H1 (cell line): ENCODE results near the gene MED16. TPM values are rescaled to one million over a fixed set of nuclear protein-coding genes. Genes with fewer than 3 reads are reported as not detected.
A peak's percentile ranks its signal among the peaks of the same experiment; 100 is the strongest.

Experiments
- CTCF ChIA-PET: fragments of 300-600 bp; sonication (Branson Sonifier 250); formaldehyde crosslinking; loops from one replicate; lab custom pipeline; 2021; ENCODE audit not compliant: partially characterized antibody; lab: Charles Lee
- POLR2A ChIA-PET: fragments of 300-600 bp; sonication (Branson Sonifier 250); formaldehyde crosslinking; loops from one replicate; lab custom pipeline; 2021; ENCODE audit warnings: inconsistent platforms; ENCODE audit not compliant: partially characterized antibody; lab: Charles Lee
- DNase-seq, 2 experiments: peaks; one replicate each; pipeline versions ENCODE4 v3.0.0 to v3.0.0-alpha.2; 2010 to 2022; ENCODE audit warnings: low spot score in 2 of 2, low read depth in 1 of 2, mixed read lengths in 1 of 2
- FAIRE-seq: peaks from 2 replicates; lab custom pipeline; 2011; peaks lifted over from hg19 to GRCh38; lab: Jason Lieb, UNC
- H2AFZ ChIP-seq: 2 replicates; pipeline ENCODE4 v1.8.1; 2012; ENCODE audit warnings: low read length, inconsistent platforms
- H2AK5ac ChIP-seq: 2 replicates; pipeline ENCODE4 v1.6.1; 2013; ENCODE audit warnings: low read depth, low read length
- H2BK120ac ChIP-seq: replicated peaks from 2 replicates; pipeline ENCODE3; 2013; ENCODE audit warnings: low read depth, low read length, inconsistent platforms
- H2BK12ac ChIP-seq: 2 replicates; pipeline ENCODE4 v1.6.1; 2013; ENCODE audit warnings: low read depth, low read length
- H2BK15ac ChIP-seq: 2 replicates; pipeline ENCODE4 v1.6.1; 2013; ENCODE audit warnings: low read length
- H2BK20ac ChIP-seq: 2 replicates; pipeline ENCODE4 v1.6.1; 2013; ENCODE audit warnings: low read length
- H2BK5ac ChIP-seq: 2 replicates; pipeline ENCODE4 v1.6.1; 2013; ENCODE audit warnings: low read depth, low read length
- H3K14ac ChIP-seq: 2 replicates; pipeline ENCODE4 v1.6.1; 2013; ENCODE audit warnings: inconsistent platforms; ENCODE audit not compliant: insufficient read length
- H3K18ac ChIP-seq: 2 replicates; pipeline ENCODE4 v1.6.1; 2013; ENCODE audit warnings: low read length; ENCODE audit errors: extremely low read depth
- H3K23ac ChIP-seq: 2 replicates; pipeline ENCODE4 v1.6.1; 2013; ENCODE audit warnings: inconsistent platforms; ENCODE audit not compliant: insufficient read length
- H3K23me2 ChIP-seq: 2 replicates; pipeline ENCODE4 v1.6.1; 2013; ENCODE audit warnings: low read depth, low read length
- H3K27ac ChIP-seq: 2 replicates; pipeline ENCODE4 v1.6.1; 2011; ENCODE audit warnings: low read depth, low read length, inconsistent platforms
- H3K27me3 ChIP-seq, 4 experiments: replicated peaks in 1 of 4; 1 replicate in 1 of 4; 2 replicates in 3 of 4; pipeline versions ENCODE4 v1.6.1 to v1.8.1; 2011 to 2013; ENCODE audit warnings: low read length in 3 of 4, mild to moderate bottlenecking in 3 of 4, inconsistent platforms in 2 of 4, mixed read lengths in 2 of 4, moderate library complexity in 1 of 4; ENCODE audit not compliant: control insufficient read depth in 3 of 4, insufficient read depth in 3 of 4; ENCODE audit errors: extremely low read depth in 1 of 4
- H3K36me3 ChIP-seq, 4 experiments: 2 replicates each; pipeline versions ENCODE4 v1.6.1 to v1.8.1; 2011 to 2013; ENCODE audit warnings: mild to moderate bottlenecking in 4 of 4, low read length in 3 of 4, moderate library complexity in 2 of 4, control low read depth in 1 of 4, inconsistent platforms in 1 of 4; ENCODE audit not compliant: insufficient read depth in 4 of 4, control insufficient read depth in 2 of 4
- H3K4ac ChIP-seq: replicated peaks from 2 replicates; pipeline ENCODE3; 2013; ENCODE audit warnings: low read length, low read depth, mixed read lengths, inconsistent platforms; ENCODE audit not compliant: insufficient read length
- H3K4me1 ChIP-seq, 4 experiments: replicated peaks in 1 of 4; 1 replicate in 1 of 4; 2 replicates in 3 of 4; pipeline versions ENCODE4 v1.6.1 to v1.8.1; 2011 to 2013; ENCODE audit warnings: low read length in 3 of 4, inconsistent platforms in 2 of 4, mixed read lengths in 1 of 4; ENCODE audit not compliant: insufficient read depth in 4 of 4, control insufficient read depth in 3 of 4
- H3K4me2 ChIP-seq, 2 experiments: 2 replicates each; pipeline versions ENCODE4 v1.6.1 to v1.8.1; 2011 to 2013; ENCODE audit warnings: low read depth in 2 of 2, low read length in 2 of 2, control low read depth in 1 of 2, inconsistent platforms in 1 of 2, mild to moderate bottlenecking in 1 of 2; ENCODE audit not compliant: insufficient read depth in 1 of 2
- H3K4me3 ChIP-seq, 4 experiments: fragments of 200-600, 300-600 bp in 1 of 4; sonication (generic), shearing (Covaris generic), sonication (Bioruptor Twin) in 1 of 4; 2 replicates each; pipeline versions ENCODE4 v1.5.1 to v1.8.1; 2011 to 2016; ENCODE audit warnings: low read length in 4 of 4, low read depth in 3 of 4, control low read depth in 2 of 4, inconsistent platforms in 2 of 4, mild to moderate bottlenecking in 2 of 4, mixed read lengths in 1 of 4, moderate library complexity in 1 of 4; ENCODE audit not compliant: insufficient read depth in 2 of 4; ENCODE audit errors: extremely low read depth in 1 of 4
- H3K56ac ChIP-seq: replicated peaks from 2 replicates; pipeline ENCODE3; 2013; ENCODE audit warnings: low read depth, mild to moderate bottlenecking, mixed read lengths, low read length, inconsistent platforms; ENCODE audit not compliant: insufficient read length
- H3K79me1 ChIP-seq: 2 replicates; pipeline ENCODE4 v1.6.1; 2013; ENCODE audit warnings: low read depth, low read length, control low read depth
- H3K79me2 ChIP-seq, 2 experiments: 2 replicates each; pipeline versions ENCODE4 v1.6.1 to v1.8.1; 2012 to 2013; ENCODE audit warnings: low read length in 2 of 2, mild to moderate bottlenecking in 2 of 2, inconsistent platforms in 1 of 2; ENCODE audit not compliant: insufficient read depth in 2 of 2, control insufficient read depth in 1 of 2
- H3K9ac ChIP-seq, 4 experiments: replicated peaks in 1 of 4; 1 replicate in 1 of 4; 2 replicates in 3 of 4; pipeline versions ENCODE4 v1.6.1 to v1.8.1; 2011 to 2013; ENCODE audit warnings: low read depth in 3 of 4, low read length in 3 of 4, control low read depth in 2 of 4, mild to moderate bottlenecking in 2 of 4, moderate library complexity in 2 of 4, inconsistent platforms in 1 of 4; ENCODE audit errors: extremely low read depth in 1 of 4
- H3K9me3 ChIP-seq, 2 experiments: 2 replicates each; pipeline versions ENCODE4 v1.6.1 to v1.8.1; 2012 to 2013; ENCODE audit warnings: mild to moderate bottlenecking in 2 of 2, moderate library complexity in 2 of 2, control low read depth in 1 of 2, inconsistent platforms in 1 of 2, low read depth in 1 of 2, low read length in 1 of 2, mixed read lengths in 1 of 2; ENCODE audit not compliant: insufficient read depth in 2 of 2
- H4K20me1 ChIP-seq, 2 experiments: replicated peaks in 1 of 2; 2 replicates each; pipeline versions ENCODE3 to v1.8.1; 2011 to 2013; ENCODE audit warnings: inconsistent platforms in 2 of 2, low read length in 2 of 2, mild to moderate bottlenecking in 1 of 2; ENCODE audit not compliant: insufficient read depth in 2 of 2, control insufficient read depth in 1 of 2
- H4K5ac ChIP-seq: 2 replicates; pipeline ENCODE4 v1.6.1; 2013; ENCODE audit warnings: low read length, low read depth, mixed read lengths, inconsistent platforms; ENCODE audit not compliant: insufficient read length
- H4K8ac ChIP-seq: 2 replicates; pipeline ENCODE4 v1.8.0; 2013; ENCODE audit warnings: mild to moderate bottlenecking, moderate library complexity, low read length, inconsistent platforms; ENCODE audit not compliant: insufficient read depth; ENCODE audit errors: extremely low read depth
- H4K91ac ChIP-seq: replicated peaks from 2 replicates; pipeline ENCODE3; 2013; ENCODE audit warnings: low read length, mixed read lengths, inconsistent platforms; ENCODE audit not compliant: insufficient read length
- KDM1A ChIP-seq: fragments of 200-600, 300-600 bp; sonication (generic); IDR thresholded peaks from 2 replicates; pipeline ENCODE4 v1.7.1; 2016; ENCODE audit warnings: mild to moderate bottlenecking, low read length, borderline replicate concordance
- WGBS, 2 experiments: shearing (Covaris generic) in 1 of 2; methylation state at CpG; one replicate each; pipeline versions ENCODE4 v1.1.6 to v1.1.7; 2013 to 2015; ENCODE audit warnings: low lambda C conversion rate in 2 of 2, mixed read lengths in 2 of 2, inconsistent platforms in 1 of 2, low coverage in 1 of 2, missing lambda C conversion rate in 1 of 2; ENCODE audit not compliant: insufficient replicate concordance in 2 of 2, insufficient coverage in 1 of 2, insufficient read length in 1 of 2; ENCODE audit errors: extremely low coverage in 1 of 2, missing lambda C conversion rate in 1 of 2; 5-methylcytosine and 5-hydroxymethylcytosine counted together
- polyA plus RNA-seq, 7 experiments: library from polyadenylated mRNA; depleted of rRNA in 3 of 7; stranded (reverse) in 5 of 7; unstranded in 2 of 7; fragments of >200 nt in 5 of 7; fragments of 200-250 nt in 2 of 7; gene quantifications; 1 replicate in 5 of 7; 2 replicates in 1 of 7; 4 replicates in 1 of 7; pipeline versions ENCODE4 v1.2.1 to v1.2.3, GENCODE V29; 2011 to 2013; ENCODE audit warnings: missing spikeins in 2 of 7, mixed read lengths in 2 of 7
- total RNA-seq: library from RNA; stranded (reverse); fragmentation: NEBNext Ultra II Directional; extraction: Animal tissue kit (Norgen Biotek cat#: 25700); gene quantifications from 2 replicates; pipeline ENCODE4 v1.2.1, GENCODE V29; 2021

The MED16 gene
- total and polyA plus RNA-seq, 2 of the 8 experiments (the other 6 are each of a cell fraction or from before 2014, with no cell fraction given), result 51.0 to 67.2 TPM

DNA sequence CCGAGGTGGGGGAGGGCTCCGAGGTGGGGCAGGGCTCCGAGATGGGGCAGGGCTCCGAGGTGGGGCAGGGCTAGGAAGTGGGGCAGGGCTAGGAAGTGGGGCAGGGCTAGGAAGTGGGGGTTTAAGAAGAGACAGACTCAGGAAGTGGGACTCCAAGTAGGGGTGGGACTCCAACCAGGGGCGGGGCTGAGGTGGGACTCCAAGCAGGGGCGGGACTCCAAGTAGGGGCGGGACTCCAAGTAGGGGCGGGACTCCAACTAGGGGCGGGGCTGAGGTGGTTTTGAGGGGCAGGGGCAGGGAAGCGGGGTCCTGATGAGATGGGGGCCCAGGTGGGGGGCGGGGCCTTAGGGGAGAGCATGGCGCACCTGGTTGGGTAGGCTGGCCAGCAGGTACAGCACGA lies 19.9 kb downstream of the MED16 start:
- Histone ChIP-seq H4K20me1 (peaks cover 4 to 5% of the 10 kb centered on the region in 2 experiments), H2BK5ac (peak overlapping the region; percentile 56; the same call in 1 of the 2 replicates), H3K23ac (no peak overlapping the region), H3K4me3 (no peak overlapping the region), H4K8ac (no peak overlapping the region), H3K27me3 (no peaks in the 10 kb centered on the region), H3K79me2 (no peaks in the 10 kb centered on the region), H4K5ac (no peak overlapping the region), H2AFZ (no peak overlapping the region), H2BK15ac (no peak overlapping the region), H3K4ac (no peak overlapping the region), H3K18ac (peak overlapping the region; percentile 48; the same call in 1 of the 2 replicates), H3K23me2 (no peaks in the 10 kb centered on the region), H3K14ac (no peak overlapping the region), H3K4me1 (peaks cover 0 to 14% (median 4%) of the 10 kb centered on the region in 4 experiments; a peak in 5 of 7 replicates), H2BK120ac (no peak overlapping the region), H3K79me1 (peaks cover 2% of the 10 kb centered on the region), H2AK5ac (no peak overlapping the region), H2BK20ac (no peak overlapping the region), H3K9ac (no peak overlapping the region), H3K36me3 (peaks cover 0 to 15% (median 0%) of the 10 kb centered on the region in 4 experiments; a peak in 4 of 8 replicates), H3K9me3 (peaks cover 0 to 3% of the 10 kb centered on the region in 2 experiments; a peak in 1 of 4 replicates), H2BK12ac (no peak overlapping the region), H4K91ac (no peak overlapping the region), H3K4me2 (no peak overlapping the region), H3K56ac (no peak overlapping the region), H3K27ac (no peak overlapping the region)
- TF ChIP-seq KDM1A, result no peak
- ChIA-PET POLR2A (interaction anchor here (0.6 to 11.5 kb wide), 9 partner anchors 7 to 148 kb away, joined by 3 to 82 read pairs (median 4); partner anchors contain the start of genes ELANE, MED16, RNU6-2 and RNU6-9), CTCF (interaction anchor here (1.9 to 2.3 kb wide), 2 partner anchors 16 to 109 kb away, joined by 5 to 8 read pairs; no protein-coding TSS in a partner anchor)
- DNase-seq (no peak), FAIRE-seq (no peak)
- WGBS, 2 experiments, result no CpG with 5 or more reads among the region's 13 CpGs
